Activated CD8-positive, alpha-beta T cell treated with anti-CD3 and anti-CD28 coated beads, Interleukin-2, amount 10 ng/mL, durations not matched to agents 7 days and 5 days (primary cell): ENCODE measurements around the gene MEGF6. TPM values are rescaled to one million over a fixed set of nuclear protein-coding genes. Genes with fewer than 3 reads are reported as not detected.
A peak's percentile ranks its signal among the peaks of the same experiment; 100 is the strongest.
"Not testable (repeated sequence)": the region's sequence is repeated elsewhere in the genome, so short reads cannot be mapped to it uniquely, and the experiment has no call there.

Source experiments
- ATAC-seq: fragments of 150-1000 bp; cut with Tn5 transposase; one replicate; pipeline ENCODE4 v1.10.0; 2021; ENCODE audit warnings: moderate library complexity
- CTCF ChIA-PET: fragments of 350-600 bp; sonication (Branson Sonifier 250); formaldehyde crosslinking; loops from one replicate; lab custom pipeline; 2021; ENCODE audit warnings: antibody characterized with exemption; lab: Charles Lee
- POLR2A ChIA-PET: fragments of 350-600 bp; sonication (Branson Sonifier 250); formaldehyde crosslinking; loops from one replicate; lab custom pipeline; 2021; ENCODE audit warnings: antibody characterized with exemption; lab: Charles Lee
- DNase-seq: peaks from one replicate; pipeline ENCODE4 v3.0.0-alpha.2; 2020
- H3K27ac Mint-ChIP-seq: one replicate; pipeline ENCODE4 v1.8.0; 2021; ENCODE audit warnings: mild to moderate bottlenecking, mixed read lengths
- H3K27me3 Mint-ChIP-seq: one replicate; pipeline ENCODE4 v1.8.0; 2021; ENCODE audit warnings: low read depth, mixed read lengths
- H3K36me3 Mint-ChIP-seq: one replicate; pipeline ENCODE4 v1.8.0; 2021; ENCODE audit warnings: low read depth, mixed read lengths
- H3K4me1 Mint-ChIP-seq: one replicate; pipeline ENCODE4 v1.8.0; 2021; ENCODE audit warnings: low read depth, mixed read lengths
- H3K4me3 Mint-ChIP-seq: one replicate; pipeline ENCODE4 v1.8.0; 2021; ENCODE audit warnings: mild to moderate bottlenecking, mixed read lengths
- H3K9me3 Mint-ChIP-seq: one replicate; pipeline ENCODE4 v1.8.0; 2022; ENCODE audit warnings: mixed read lengths; ENCODE audit not compliant: insufficient read depth
- total RNA-seq, 2 experiments: library from RNA; stranded (reverse); gene quantifications; one replicate each; pipeline ENCODE4 v1.2.3, GENCODE V29; 2021

MEGF6 gene
- total RNA-seq, 2 experiments from 2014 or later = 7.1 to 8.3 TPM

DNA sequence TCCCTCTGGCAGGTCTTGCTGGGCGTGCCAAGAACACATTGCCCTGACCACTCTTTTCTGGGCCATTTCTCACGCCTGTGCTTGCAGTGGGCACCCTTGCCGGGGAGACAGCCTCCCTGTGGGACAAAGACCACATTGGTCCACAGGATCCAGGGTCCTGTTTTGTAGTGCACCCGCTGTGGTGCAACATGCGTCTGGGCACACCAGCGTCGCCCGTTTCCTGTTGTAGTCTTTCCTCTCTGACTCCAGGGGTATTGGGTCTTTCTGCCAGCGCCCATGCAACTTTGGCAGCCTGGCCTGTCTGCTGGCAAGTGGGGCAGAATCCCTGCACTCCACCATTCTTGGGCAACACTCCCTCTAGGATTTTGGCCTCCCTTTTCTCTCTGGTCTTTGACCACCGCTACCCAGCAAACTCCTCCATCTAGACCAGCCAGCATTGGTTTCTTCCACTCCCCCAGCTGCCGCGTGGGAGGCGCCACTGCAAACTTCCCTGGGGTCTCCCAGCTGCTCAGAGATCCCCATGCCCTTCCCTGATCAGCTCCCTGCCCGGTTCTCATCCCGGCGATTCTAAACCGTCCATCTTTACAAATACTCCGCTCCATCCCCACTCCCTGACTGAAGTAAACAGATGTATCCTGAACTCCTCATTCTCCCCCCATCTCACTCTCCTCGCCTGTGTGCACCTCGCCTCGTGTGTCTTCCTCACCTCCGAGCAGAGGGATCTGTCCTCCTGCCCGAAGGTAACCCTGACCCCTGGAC lies 12.3 kb upstream of the MEGF6 start:
- Mint-ChIP-seq H3K4me1 (peaks cover 26% of the 10 kb centered on the region), H3K27ac (peak overlapping the region; percentile 93), H3K4me3 (peak overlapping the region; percentile 92), H3K36me3 (peaks cover 3% of the 10 kb centered on the region), H3K27me3 (peaks cover 8% of the 10 kb centered on the region), H3K9me3 (no peaks in the 10 kb centered on the region)
- ChIA-PET CTCF (interaction anchor here (0.9 to 1.8 kb wide), 3 partner anchors 30 to 171 kb away, joined by 3 to 6 read pairs (median 3); no protein-coding TSS in a partner anchor), POLR2A (interaction anchor here (0.7 kb wide), 1 partner anchor 170 kb away, joined by 3 read pairs; no protein-coding TSS in a partner anchor)
- ATAC-seq (no peak), DNase-seq (no peak)

- H3K27me3 Mint-ChIP-seq, H3K9me3 Mint-ChIP-seq, H3K36me3 Mint-ChIP-seq, H3K4me3 Mint-ChIP-seq, DNase-seq, ATAC-seq, POLR2A ChIA-PET, H3K27ac Mint-ChIP-seq: not testable (repeated sequence)
- CTCF ChIA-PET = interaction anchor here (1.3 to 3.6 kb wide), 4 partner anchors 54 to 169 kb away, joined by 3 to 31 read pairs (median 18); no protein-coding TSS in a partner anchor
- H3K4me1 Mint-ChIP-seq = peaks cover 26% of the 10 kb centered on the region
Observed at GRCh38 chr1:3622102-3622501, 10.8 kb upstream of the MEGF6 start.

- POLR2A ChIA-PET, H3K27ac Mint-ChIP-seq, DNase-seq, ATAC-seq, H3K4me3 Mint-ChIP-seq, H3K9me3 Mint-ChIP-seq, H3K27me3 Mint-ChIP-seq, H3K36me3 Mint-ChIP-seq: not testable (repeated sequence)
- CTCF ChIA-PET = interaction anchor here (1.0 to 3.6 kb wide), 6 partner anchors 21 to 168 kb away, joined by 3 to 31 read pairs (median 10); no protein-coding TSS in a partner anchor
- H3K4me1 Mint-ChIP-seq = peaks cover 25% of the 10 kb centered on the region
Observed at GRCh38 chr1:3621151-3621671, 9.9 kb upstream of the MEGF6 start.

- Mint-ChIP-seq H3K9me3 (no peaks in the 10 kb centered on the region), H3K4me1 (peaks cover 20% of the 10 kb centered on the region), H3K4me3 (no peak overlapping the region), H3K27ac (no peak overlapping the region), H3K36me3 (no peaks in the 10 kb centered on the region), H3K27me3 (peaks cover 8% of the 10 kb centered on the region)
- DNase-seq (no peak), ATAC-seq (no peak)
- ChIA-PET POLR2A (no interaction called here), CTCF (interaction anchor here (1.0 to 3.6 kb wide), 7 partner anchors 20 to 168 kb away, joined by 3 to 31 read pairs (median 5); no protein-coding TSS in a partner anchor)
Observed at GRCh38 chr1:3620708-3621107, 9.4 kb upstream of the MEGF6 start.

DNA sequence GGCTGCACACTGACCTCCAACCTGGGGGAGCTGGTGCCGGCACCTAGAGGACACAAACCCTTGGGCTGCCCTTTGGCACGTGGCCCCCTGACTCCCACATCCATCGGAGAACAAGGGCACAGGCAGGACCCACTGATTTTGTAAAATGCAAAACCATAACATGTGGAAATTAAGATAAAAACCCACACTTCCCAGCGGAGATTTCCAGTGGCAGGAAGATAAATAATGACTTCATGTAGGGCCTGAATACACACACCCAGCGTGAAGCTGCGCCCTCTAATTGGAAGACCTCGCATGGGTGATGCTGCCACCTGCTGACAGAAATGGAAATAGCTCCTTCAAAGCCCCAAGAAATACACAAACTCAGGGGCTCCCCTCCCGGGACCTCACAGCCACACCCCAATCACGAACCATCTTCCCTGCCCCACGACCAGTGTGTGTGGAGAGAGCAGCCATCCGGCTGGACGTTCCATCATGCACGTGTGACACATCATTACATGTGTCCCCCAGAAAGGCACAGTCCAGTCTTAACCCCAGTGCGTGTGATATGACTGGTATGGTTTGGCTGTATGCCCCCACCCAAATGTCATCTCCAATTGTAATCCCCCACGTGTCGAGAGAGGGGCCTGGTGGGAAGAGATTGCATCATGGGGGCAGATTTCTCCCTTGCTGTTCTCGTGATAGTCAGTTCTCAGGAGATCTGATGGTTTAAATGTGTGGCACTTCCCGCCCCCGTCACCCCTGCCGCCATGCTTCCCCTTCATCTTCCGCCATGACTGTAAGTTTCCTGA lies 7.8 kb upstream of the MEGF6 start:
- ChIA-PET CTCF (interaction anchor here (0.6 to 3.6 kb wide), 26 partner anchors 9 to 177 kb away, joined by 3 to 31 read pairs (median 4); no protein-coding TSS in a partner anchor), POLR2A (interaction anchor here (0.7 kb wide), 1 partner anchor 166 kb away, joined by 3 read pairs; no protein-coding TSS in a partner anchor)
- DNase-seq (peak; percentile 84), ATAC-seq (peak; percentile 83)
- Mint-ChIP-seq H3K9me3 (no peaks in the 10 kb centered on the region), H3K27me3 (peaks cover 9% of the 10 kb centered on the region), H3K36me3 (no peaks in the 10 kb centered on the region), H3K4me3 (no peak overlapping the region), H3K4me1 (peaks cover 13% of the 10 kb centered on the region), H3K27ac (no peak overlapping the region)

DNA sequence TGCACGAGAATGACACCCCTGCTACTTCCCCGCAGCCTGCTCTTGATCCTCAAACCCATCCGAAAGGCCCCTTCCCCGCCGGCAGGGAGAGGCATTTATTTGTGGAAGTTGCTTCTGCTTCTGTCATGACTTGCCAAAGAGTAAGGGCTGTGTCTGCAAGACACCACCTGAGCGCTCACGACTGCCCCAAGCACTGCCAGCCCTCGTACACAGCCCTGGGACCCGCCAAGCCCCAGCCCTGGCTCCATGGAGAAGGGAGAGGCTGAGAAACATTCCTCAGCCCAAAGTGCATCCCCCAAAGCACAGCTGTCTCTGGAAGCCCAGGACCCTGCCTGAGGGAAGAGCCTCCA lies 7.2 kb upstream of the MEGF6 start:
- POLR2A ChIA-PET = interaction anchor here (0.7 kb wide), 1 partner anchor 165 kb away, joined by 3 read pairs; no protein-coding TSS in a partner anchor
- ATAC-seq (no peak), DNase-seq (no peak)
- H3K4me3 Mint-ChIP-seq = no peak overlapping the region
- H3K9me3 Mint-ChIP-seq = no peaks in the 10 kb centered on the region
- peaks cover 11% of the 10 kb centered on the region for H3K27me3 Mint-ChIP-seq
- H3K27ac Mint-ChIP-seq = no peak overlapping the region
- CTCF ChIA-PET = interaction anchor here (0.6 to 3.6 kb wide), 22 partner anchors 10 to 177 kb away, joined by 3 to 31 read pairs (median 4); no protein-coding TSS in a partner anchor
- peaks cover 7% of the 10 kb centered on the region for H3K4me1 Mint-ChIP-seq
- H3K36me3 Mint-ChIP-seq = no peaks in the 10 kb centered on the region

GRCh38 chr1:3617806-3618345 lies 6.6 kb upstream of the MEGF6 start:
- CTCF ChIA-PET = interaction anchor here (2.3 kb wide), 1 partner anchor 130 kb away, joined by 9 read pairs; no protein-coding TSS in a partner anchor
- ATAC-seq (no peak), DNase-seq (no peak)
- POLR2A ChIA-PET = no interaction called here
- no peaks in the 10 kb centered on the region for H3K36me3 Mint-ChIP-seq
- H3K27ac Mint-ChIP-seq = no peak overlapping the region
- peaks cover 2% of the 10 kb centered on the region for H3K4me1 Mint-ChIP-seq
- H3K27me3 Mint-ChIP-seq = peaks cover 16% of the 10 kb centered on the region
- no peaks in the 10 kb centered on the region for H3K9me3 Mint-ChIP-seq
- no peak overlapping the region for H3K4me3 Mint-ChIP-seq

DNA sequence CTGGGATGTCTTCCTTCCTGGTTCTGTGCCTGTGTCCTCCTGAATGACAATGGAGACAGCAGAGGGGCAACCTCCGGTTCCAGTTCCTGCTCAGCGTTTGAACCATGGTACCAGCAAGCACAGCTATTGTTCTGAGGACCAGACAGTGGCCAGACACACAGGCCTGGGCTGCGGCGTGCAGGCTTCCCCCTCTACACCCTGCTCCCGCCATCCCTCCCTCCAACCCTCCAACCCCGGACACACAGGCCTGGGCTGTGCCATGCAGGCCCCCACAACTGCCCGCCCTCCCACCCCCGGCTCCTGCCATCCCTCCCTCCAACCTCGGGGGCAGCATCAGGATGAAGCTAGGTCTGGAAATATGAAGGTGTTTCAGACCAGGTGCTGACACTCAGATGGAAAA lies 5.6 kb upstream of the MEGF6 start:
- no peaks in the 10 kb centered on the region for H3K9me3 Mint-ChIP-seq
- no peak overlapping the region for H3K4me3 Mint-ChIP-seq
- DNase-seq = no peak
- no peaks in the 10 kb centered on the region for H3K36me3 Mint-ChIP-seq
- H3K27ac Mint-ChIP-seq = no peak overlapping the region
- ChIA-PET CTCF (no interaction called here), POLR2A (no interaction called here)
- peaks cover 23% of the 10 kb centered on the region for H3K27me3 Mint-ChIP-seq
- peaks cover 2% of the 10 kb centered on the region for H3K4me1 Mint-ChIP-seq
- no peak for ATAC-seq

- H3K27ac Mint-ChIP-seq = no peak overlapping the region
- DNase-seq (peak; percentile 35), ATAC-seq (no peak)
- H3K4me1 Mint-ChIP-seq = peaks cover 5% of the 10 kb centered on the region
- ChIA-PET POLR2A (no interaction called here), CTCF (interaction anchor here (0.7 to 1.9 kb wide), 5 partner anchors 11 to 162 kb away, joined by 3 to 6 read pairs (median 3); no protein-coding TSS in a partner anchor)
- H3K4me3 Mint-ChIP-seq = no peak overlapping the region
- no peaks in the 10 kb centered on the region for H3K36me3 Mint-ChIP-seq
- H3K9me3 Mint-ChIP-seq = no peaks in the 10 kb centered on the region
- H3K27me3 Mint-ChIP-seq = peaks cover 31% of the 10 kb centered on the region
Observed at GRCh38 chr1:3614755-3615742, 3.7 kb upstream of the MEGF6 start.

GRCh38 chr1:3612123-3612522 lies 815 bp upstream of the MEGF6 start:
- Mint-ChIP-seq H3K27me3 (peaks cover 27% of the 10 kb centered on the region), H3K4me1 (peaks cover 2% of the 10 kb centered on the region), H3K27ac (no peak overlapping the region), H3K36me3 (no peaks in the 10 kb centered on the region), H3K4me3 (no peak overlapping the region), H3K9me3 (no peaks in the 10 kb centered on the region)
- no peak for DNase-seq
- no peak for ATAC-seq
- CTCF ChIA-PET = interaction anchor here (1.0 kb wide), 1 partner anchor 47 kb away, joined by 3 read pairs; no protein-coding TSS in a partner anchor
- POLR2A ChIA-PET = no interaction called here
